ENCODE data around the gene MIPEP.
"Not testable (repeated sequence)": the region's sequence is repeated elsewhere in the genome, so short reads cannot be mapped to it uniquely, and the experiment has no call there.

MIPEP gene

DNA sequence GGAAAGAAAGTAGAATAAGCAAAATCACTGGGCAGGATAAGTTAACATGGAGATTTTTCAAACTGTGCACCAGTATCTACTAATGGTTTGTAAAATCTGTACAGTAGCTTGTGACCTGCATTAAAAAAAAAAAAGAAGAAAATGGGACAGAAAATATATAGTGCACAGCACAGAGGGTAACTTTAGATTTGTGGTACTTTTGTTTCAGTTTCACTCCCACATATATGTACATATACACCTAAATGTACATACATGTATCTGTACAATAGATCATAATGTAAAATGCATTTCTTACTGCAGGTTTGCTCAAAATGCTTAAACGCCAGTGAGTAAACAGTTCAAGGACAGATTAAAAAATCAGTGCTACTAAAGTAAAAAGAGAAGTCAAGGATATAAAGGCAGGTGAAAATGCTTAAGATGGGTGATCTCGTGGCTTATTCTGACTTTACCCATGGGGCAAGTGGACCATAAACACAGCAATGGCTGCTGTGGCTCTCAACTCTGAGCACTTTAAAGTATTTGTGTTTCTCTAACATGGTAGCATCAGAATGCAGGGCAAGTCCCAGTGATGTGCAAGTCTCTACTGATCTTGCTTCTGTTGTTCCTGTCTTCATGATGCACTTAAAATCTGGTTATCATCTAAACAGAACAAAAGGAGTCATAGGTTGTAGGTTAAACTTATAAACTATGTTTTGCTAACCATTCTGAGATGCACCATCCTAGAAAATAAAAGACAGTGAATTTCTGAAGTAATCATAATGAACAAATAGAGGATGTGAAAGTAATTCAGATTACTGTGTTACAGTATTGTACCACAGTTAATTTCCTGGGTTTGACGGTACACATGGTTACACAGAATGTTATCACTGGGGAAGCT, 112.3 kb downstream of the MIPEP start:
- no peak for TF ChIP-seq TAF1 (IDR thresholded peaks at IDR 0.05; ENCODE audit: borderline replicate concordance, low read depth, low read length)
- no peak for TF ChIP-seq POLR2A (IDR thresholded peaks at IDR 0.05; ENCODE audit: low read depth, low read length)
- no peak for TF ChIP-seq POLR2AphosphoS5 (IDR thresholded peaks at IDR 0.05; ENCODE audit: low read depth, low read length)
- peak; percentile 88 for FAIRE-seq
- no peak for DNase-seq (ENCODE audit: insufficient read length)

DNA sequence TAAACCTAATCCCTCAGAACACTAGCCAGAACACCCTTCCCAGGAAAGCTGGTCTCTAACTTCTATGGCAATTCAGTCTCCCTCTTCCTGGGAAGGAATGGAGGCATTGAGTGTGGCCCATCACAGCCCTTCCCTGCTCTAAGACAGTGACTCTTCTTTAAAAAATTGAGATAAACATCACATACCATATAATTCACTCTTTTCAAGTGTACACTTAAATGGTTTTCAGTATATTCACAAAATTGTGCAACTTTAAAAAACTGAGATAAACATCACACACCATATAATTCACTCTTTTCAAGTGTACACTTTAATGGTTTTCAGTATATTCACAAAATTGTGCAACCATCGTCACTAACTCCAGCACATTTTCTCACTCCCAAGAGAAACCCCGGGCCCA, 116.5 kb downstream of the MIPEP start:
- peak; percentile 27 for FAIRE-seq

DNA sequence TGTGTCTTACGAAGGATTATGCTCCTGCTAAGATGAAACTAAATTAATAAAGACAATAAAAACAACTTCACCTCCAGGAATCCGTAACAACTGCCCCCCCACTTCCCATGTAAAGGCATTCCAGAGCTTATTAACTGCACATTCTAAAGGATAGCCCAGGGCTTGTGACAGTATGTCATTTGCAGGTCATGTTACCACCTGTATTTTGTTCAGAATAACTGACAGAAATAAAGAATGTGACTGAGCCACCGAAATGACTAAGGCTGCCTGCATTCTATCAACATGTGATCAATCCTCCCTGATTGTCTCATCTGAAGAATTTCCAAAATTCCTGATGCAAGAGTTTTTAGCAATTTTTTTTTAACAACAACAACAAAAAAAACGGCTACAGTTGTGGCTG, 117.2 kb downstream of the MIPEP start:
- DNase-seq (ENCODE audit: insufficient read length): no peak
- FAIRE-seq: no peak
- no peak for TF ChIP-seq POLR2AphosphoS5 (IDR thresholded peaks at IDR 0.05; ENCODE audit: low read depth, low read length)
- no peak for TF ChIP-seq POLR2A (IDR thresholded peaks at IDR 0.05; ENCODE audit: low read depth, low read length)
- no peak for TF ChIP-seq TAF1 (IDR thresholded peaks at IDR 0.05; ENCODE audit: borderline replicate concordance, low read depth, low read length)

More for the DNA sequence above, 116.5 kb downstream of the MIPEP start:
- TF ChIP-seq TAF1 (IDR thresholded peaks at IDR 0.05; ENCODE audit: borderline replicate concordance, low read depth, low read length) (no peak), POLR2A (IDR thresholded peaks at IDR 0.05; ENCODE audit: low read depth, low read length) (no peak), POLR2AphosphoS5 (IDR thresholded peaks at IDR 0.05; ENCODE audit: low read depth, low read length) (no peak)
- no peak for DNase-seq (ENCODE audit: insufficient read length)

- DNase-seq (ENCODE audit: insufficient read length) (no peak), FAIRE-seq (peak; percentile 74)
- no peak for TF ChIP-seq POLR2A (IDR thresholded peaks at IDR 0.05; ENCODE audit: low read depth, low read length)
- no peak for TF ChIP-seq TAF1 (IDR thresholded peaks at IDR 0.05; ENCODE audit: borderline replicate concordance, low read depth, low read length)
- no peak for TF ChIP-seq POLR2AphosphoS5 (IDR thresholded peaks at IDR 0.05; ENCODE audit: low read depth, low read length)
These were observed 117.6 kb downstream of the MIPEP start for GRCh38 chr13:23771552-23771951.

DNA sequence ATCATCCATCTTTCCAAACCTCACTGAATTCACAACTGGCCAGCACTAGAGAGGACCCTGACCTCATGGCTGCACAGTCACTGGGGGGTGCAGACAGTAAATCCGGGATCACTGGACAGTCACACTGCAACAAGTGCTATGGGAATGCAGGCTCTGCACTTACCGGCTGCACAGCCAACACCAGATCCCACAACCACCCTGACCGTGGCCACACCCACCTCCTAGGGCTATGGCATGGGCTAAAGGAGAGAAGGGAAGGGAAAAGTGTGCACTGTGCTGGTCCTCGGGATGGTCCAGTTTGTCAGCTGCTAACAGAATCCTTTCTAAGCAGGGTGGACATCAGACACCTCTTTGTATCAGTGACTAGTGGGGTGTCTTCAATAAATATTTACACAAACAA, 118.2 kb downstream of the MIPEP start:
- DNase-seq (ENCODE audit: insufficient read length) (no peak), FAIRE-seq (no peak)
- no peak for TF ChIP-seq POLR2A (IDR thresholded peaks at IDR 0.05; ENCODE audit: low read depth, low read length)
- TF ChIP-seq TAF1 (IDR thresholded peaks at IDR 0.05; ENCODE audit: borderline replicate concordance, low read depth, low read length): no peak
- TF ChIP-seq POLR2AphosphoS5 (IDR thresholded peaks at IDR 0.05; ENCODE audit: low read depth, low read length): no peak

DNA sequence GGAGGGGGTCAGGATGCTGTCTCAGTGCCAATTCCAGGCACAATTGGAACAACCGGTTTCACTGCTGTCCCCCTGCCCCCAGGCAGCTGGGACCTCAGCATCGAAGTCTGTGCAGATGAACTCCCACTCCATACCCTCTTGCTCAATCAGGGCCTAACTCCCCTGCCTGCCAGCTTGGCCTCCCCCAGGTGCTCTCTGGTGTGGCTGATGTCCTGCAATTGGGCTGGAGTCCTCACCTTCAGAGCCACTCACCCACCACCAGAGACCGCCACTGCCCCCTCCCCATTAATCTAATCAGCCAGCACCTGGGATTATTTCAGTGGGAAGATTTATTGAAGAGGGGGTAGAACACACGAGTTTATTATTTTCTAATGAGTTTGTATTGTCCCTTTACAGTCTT, 118.8 kb downstream of the MIPEP start:
- no peak for FAIRE-seq
- TF ChIP-seq POLR2A (IDR thresholded peaks at IDR 0.05; ENCODE audit: low read depth, low read length) (no peak), POLR2AphosphoS5 (IDR thresholded peaks at IDR 0.05; ENCODE audit: low read depth, low read length) (no peak), TAF1 (IDR thresholded peaks at IDR 0.05; ENCODE audit: borderline replicate concordance, low read depth, low read length) (no peak)
- no peak for DNase-seq (ENCODE audit: insufficient read length)

- no peak for TF ChIP-seq POLR2AphosphoS5 (IDR thresholded peaks at IDR 0.05; ENCODE audit: low read depth, low read length)
- TF ChIP-seq TAF1 (IDR thresholded peaks at IDR 0.05; ENCODE audit: borderline replicate concordance, low read depth, low read length): no peak
- TF ChIP-seq POLR2A (IDR thresholded peaks at IDR 0.05; ENCODE audit: low read depth, low read length): no peak
- DNase-seq (ENCODE audit: insufficient read length): no peak
- peak; percentile 14 for FAIRE-seq
These were observed 119.8 kb downstream of the MIPEP start for GRCh38 chr13:23769401-23769800.

- TF ChIP-seq TAF1 (IDR thresholded peaks at IDR 0.05; ENCODE audit: borderline replicate concordance, low read depth, low read length) (no peak), POLR2AphosphoS5 (IDR thresholded peaks at IDR 0.05; ENCODE audit: low read depth, low read length) (no peak), POLR2A (IDR thresholded peaks at IDR 0.05; ENCODE audit: low read depth, low read length) (no peak)
- no peak for FAIRE-seq
- DNase-seq (ENCODE audit: insufficient read length): no peak
These were observed 121.4 kb downstream of the MIPEP start for GRCh38 chr13:23767838-23768237.

DNA sequence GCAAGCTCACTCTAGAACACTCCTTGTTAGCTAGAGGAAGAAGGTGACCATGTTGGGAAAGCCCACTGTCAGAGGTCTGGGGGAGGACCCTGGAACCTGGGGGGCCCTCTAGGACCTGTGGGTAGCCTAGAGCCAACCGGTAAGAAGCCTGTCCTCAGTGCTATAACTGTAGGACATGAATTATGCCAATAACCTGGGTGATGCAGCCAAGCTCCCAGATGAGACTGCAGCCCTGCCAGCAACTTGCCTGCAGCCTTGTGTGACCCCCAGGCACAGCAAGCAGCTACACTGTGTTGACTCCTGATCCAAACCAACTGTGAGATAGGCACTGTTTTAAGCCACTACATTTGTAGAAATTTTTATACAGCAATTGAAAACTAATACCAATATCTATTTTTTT, 122.3 kb downstream of the MIPEP start:
- DNase-seq (ENCODE audit: insufficient read length) (no peak), FAIRE-seq (no peak)
- TF ChIP-seq TAF1 (IDR thresholded peaks at IDR 0.05; ENCODE audit: borderline replicate concordance, low read depth, low read length) (no peak), POLR2AphosphoS5 (IDR thresholded peaks at IDR 0.05; ENCODE audit: low read depth, low read length) (no peak), POLR2A (IDR thresholded peaks at IDR 0.05; ENCODE audit: low read depth, low read length) (no peak)

GRCh38 chr13:23766283-23766682, 122.9 kb downstream of the MIPEP start:
- no peak for DNase-seq (ENCODE audit: insufficient read length)
- TF ChIP-seq POLR2A (IDR thresholded peaks at IDR 0.05; ENCODE audit: low read depth, low read length): no peak
- TF ChIP-seq TAF1 (IDR thresholded peaks at IDR 0.05; ENCODE audit: borderline replicate concordance, low read depth, low read length): no peak
- no peak for TF ChIP-seq POLR2AphosphoS5 (IDR thresholded peaks at IDR 0.05; ENCODE audit: low read depth, low read length)
- FAIRE-seq: peak; percentile 50

DNA sequence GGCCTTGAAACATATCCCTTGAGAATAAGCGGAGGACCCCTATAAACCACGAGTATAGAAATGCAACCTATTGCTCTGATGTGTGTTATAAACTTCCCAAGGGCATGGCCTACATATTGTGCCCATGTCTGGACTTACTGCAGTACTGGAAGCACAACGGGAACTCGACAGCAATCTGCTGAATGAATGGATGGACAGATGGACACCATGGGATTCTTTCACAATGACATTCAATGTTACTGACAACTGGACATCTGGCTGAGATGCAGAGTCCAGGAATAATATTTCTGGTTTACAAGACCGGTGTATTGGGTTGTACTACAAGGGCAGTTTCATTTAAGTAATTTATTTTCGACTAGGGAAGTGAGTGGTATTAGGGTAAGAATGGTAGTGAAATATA, 123.7 kb downstream of the MIPEP start:
- no peak for TF ChIP-seq POLR2AphosphoS5 (IDR thresholded peaks at IDR 0.05; ENCODE audit: low read depth, low read length)
- TF ChIP-seq POLR2A (IDR thresholded peaks at IDR 0.05; ENCODE audit: low read depth, low read length): no peak
- no peak for TF ChIP-seq TAF1 (IDR thresholded peaks at IDR 0.05; ENCODE audit: borderline replicate concordance, low read depth, low read length)
- DNase-seq (ENCODE audit: insufficient read length) (no peak), FAIRE-seq (no peak)

DNA sequence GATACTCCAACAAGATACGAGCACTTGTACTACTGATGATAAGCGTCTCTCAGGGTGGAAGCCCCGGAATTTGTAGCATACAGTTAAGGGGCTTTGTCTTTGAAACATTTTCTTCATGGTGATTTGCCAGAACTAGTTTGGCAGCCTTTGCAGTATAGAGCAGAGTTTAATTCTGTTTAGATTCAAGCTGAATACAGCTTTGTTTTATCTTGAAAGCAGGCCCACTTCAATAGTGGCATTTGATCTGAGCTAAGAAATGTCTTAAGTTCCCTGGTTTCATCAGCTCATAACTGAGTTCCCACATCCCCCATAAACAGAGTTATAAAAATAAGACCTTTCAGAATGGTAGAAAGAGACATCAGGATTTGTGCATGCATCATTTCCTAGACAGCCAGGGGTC, 125.9 kb downstream of the MIPEP start:
- FAIRE-seq (no peak), DNase-seq (ENCODE audit: insufficient read length) (no peak)
- TF ChIP-seq POLR2AphosphoS5 (IDR thresholded peaks at IDR 0.05; ENCODE audit: low read depth, low read length) (no peak), POLR2A (IDR thresholded peaks at IDR 0.05; ENCODE audit: low read depth, low read length) (no peak), TAF1 (IDR thresholded peaks at IDR 0.05; ENCODE audit: borderline replicate concordance, low read depth, low read length) (no peak)

DNA sequence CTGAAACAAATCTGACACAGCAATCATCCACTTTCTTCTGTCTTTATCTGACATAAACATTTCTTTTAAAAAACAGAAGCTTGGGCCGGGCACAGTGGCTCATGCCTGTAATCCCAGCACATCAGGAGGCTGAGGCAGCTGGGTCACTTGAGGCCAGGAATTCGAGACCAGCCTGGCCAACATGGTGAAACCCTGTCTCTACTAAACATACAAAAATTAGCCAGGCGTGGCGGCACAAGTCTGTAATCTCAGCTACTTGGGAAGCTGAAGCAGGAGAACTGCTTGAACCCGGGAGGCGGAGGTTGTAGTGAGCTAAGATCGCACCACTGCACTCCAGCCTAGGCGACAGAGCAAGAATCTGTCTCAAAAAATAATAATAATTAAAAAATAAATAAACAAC, 127.4 kb downstream of the MIPEP start:
- DNase-seq (ENCODE audit: insufficient read length); FAIRE-seq: not testable (repeated sequence)

Measured in GM12892 (cell line).